SKM-1 treated with dmso at 0.1 percent for 144 hours (cell line): Measurements from ENCODE around the gene TMEM100.
"Not testable (repeated sequence)": the region's sequence is repeated elsewhere in the genome, so short reads cannot be mapped to it uniquely, and the experiment has no call there.

Source experiments
- DNase-seq: peaks from one replicate; lab custom pipeline; 2025; ENCODE audit not compliant: unreplicated experiment; lab: John Stamatoyannopoulos, UW

Gene TMEM100

GRCh38 chr17:55690105-55690508 is 32.6 kb downstream of the TMEM100 start:
- peak; percentile 59 for DNase-seq

GRCh38 chr17:55689672-55690071 is 33.0 kb downstream of the TMEM100 start:
- no peak for DNase-seq

GRCh38 chr17:55688057-55688456 is 34.6 kb downstream of the TMEM100 start:
- no peak for DNase-seq

GRCh38 chr17:55687037-55687436 is 35.6 kb downstream of the TMEM100 start:
- no peak for DNase-seq

GRCh38 chr17:55683550-55684315 is 38.9 kb downstream of the TMEM100 start:
- no peak for DNase-seq

GRCh38 chr17:55681342-55681700 is 41.3 kb downstream of the TMEM100 start:
- no peak for DNase-seq

- no peak for DNase-seq
Measured at GRCh38 chr17:55680686-55681341, 41.9 kb downstream of the TMEM100 start.

- DNase-seq = no peak
Measured at GRCh38 chr17:55677446-55677845, 45.2 kb downstream of the TMEM100 start.

GRCh38 chr17:55676274-55676673 is 46.4 kb downstream of the TMEM100 start:
- no peak for DNase-seq

GRCh38 chr17:55673743-55674506 is 48.7 kb downstream of the TMEM100 start:
- peak; percentile 92 for DNase-seq

- peak; percentile 53 for DNase-seq
Measured at GRCh38 chr17:55672585-55673501, 49.8 kb downstream of the TMEM100 start.

GRCh38 chr17:55672010-55672409 is 50.7 kb downstream of the TMEM100 start:
- DNase-seq = not testable (repeated sequence)
